HG03135 (cell line): ENCODE results near the gene CCDC185.

ENCODE experiments used
- ATAC-seq: cut with Tn5 transposase; IDR thresholded peaks from one replicate; pipeline ENCODE4 v1.9.1; 2021; ENCODE audit warnings: mild to moderate bottlenecking, moderate library complexity; ENCODE audit not compliant: unreplicated experiment

Gene CCDC185

DNA sequence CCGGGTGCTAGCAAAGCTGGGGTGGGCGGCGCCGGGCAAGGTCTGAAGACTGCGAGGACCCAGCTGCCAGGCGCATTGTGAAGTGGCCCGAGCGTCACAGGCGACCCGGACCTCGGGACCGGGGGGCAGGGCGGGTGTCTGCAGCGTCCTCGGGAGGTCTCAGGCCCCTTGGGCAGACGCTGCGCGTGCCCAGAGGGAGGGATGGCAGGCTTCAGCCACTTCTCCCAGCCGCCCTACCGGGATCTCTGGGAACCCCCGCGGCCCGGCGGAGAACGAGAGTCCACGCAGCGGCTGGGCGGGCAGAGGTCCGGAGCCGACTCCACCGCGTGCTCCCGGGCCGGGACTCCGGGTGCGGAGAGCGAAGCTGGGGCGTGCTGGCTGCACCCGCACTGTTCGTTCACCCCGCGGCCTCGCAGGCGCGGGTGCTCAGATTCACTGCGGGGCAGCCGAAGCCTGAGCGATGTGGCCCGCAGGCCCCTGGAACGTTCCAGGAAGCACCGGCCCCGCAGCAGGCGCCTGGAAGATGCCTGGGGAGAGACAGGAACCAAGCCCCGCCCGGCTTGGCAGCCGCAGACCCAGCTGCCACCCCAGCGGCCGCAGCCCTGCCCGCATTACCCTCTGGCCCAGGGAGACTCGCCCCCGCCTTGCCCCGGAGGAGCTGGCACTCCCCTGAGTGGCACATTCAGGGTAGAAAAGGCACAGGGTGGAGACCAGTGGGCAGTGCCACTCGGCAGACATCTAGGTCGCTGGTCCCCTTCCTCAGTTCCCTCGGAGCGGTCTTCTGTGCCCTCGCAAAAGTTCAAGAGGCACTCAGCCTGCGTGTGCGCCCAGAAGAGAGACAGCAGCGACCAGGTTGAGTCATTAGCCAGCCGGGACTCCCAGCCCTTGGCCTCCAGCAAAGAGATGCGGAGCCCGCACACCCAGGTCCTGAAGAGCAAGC lies at the start of gene CCDC185:
Gene CCDC185, plus strand, starts transcription at position 141 of the 940 bp plus-strand sequence. Its CDS starts 61 bp downstream, at position 202.
- ATAC-seq, result no peak

DNA sequence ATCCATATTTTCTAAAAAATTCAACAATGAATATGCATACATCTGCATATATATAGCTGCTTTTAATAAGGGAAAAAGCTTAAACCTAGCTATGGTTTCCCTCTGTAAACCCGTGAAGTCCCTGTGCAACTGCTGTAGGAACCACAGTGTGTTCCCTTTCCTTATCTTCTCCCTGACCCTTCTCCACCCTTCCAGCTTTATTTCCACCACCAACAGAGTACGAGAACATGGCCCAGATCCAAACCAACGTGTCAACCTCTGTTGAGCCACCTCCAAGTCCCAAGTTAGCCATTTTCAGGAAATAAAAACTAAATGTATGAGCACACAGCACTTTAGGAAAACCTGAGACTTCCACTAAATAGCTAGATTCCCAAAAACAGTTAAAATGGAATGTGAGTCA lies 49.5 kb upstream of the CCDC185 start:
- no peak for ATAC-seq

DNA sequence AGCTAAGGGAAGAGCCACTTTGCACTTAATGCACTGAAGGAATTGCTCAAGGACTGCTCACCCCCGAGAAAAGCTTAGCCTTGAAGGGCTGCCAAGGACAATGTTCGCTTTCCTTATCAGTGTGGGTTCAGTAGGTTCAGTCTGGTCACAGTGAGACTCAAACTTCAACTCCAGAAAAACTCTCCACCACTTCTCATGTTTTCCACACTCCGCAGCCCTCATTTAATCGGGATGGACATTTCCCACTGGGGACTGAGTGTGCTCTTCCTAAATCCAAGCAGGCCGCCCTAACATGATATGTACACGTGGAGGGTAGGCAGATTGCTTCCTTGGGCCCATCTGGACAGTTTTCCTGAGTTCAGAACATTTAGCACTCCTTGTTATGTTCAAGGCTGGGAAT lies 48.7 kb upstream of the CCDC185 start:
- no peak for ATAC-seq

DNA sequence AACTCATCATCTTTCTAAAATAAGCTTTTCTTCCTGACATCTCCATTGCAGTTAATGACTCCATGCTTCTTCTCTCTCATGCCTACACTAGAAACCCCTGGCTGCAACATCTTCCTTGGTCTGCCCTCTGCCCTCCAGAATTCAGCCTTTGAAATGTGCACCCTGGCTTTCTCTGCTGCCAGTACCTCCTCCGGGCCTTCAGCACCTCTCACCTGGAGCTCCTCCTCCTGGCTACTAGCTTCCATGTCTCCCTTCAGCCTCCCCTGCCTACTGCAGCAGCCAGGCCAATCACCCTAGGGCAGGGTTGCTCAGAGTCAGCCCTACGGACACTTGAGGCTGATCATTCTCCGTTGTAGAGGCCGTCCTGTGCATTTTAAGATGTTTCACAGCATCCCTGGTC lies 47.5 kb upstream of the CCDC185 start:
- no peak for ATAC-seq

DNA sequence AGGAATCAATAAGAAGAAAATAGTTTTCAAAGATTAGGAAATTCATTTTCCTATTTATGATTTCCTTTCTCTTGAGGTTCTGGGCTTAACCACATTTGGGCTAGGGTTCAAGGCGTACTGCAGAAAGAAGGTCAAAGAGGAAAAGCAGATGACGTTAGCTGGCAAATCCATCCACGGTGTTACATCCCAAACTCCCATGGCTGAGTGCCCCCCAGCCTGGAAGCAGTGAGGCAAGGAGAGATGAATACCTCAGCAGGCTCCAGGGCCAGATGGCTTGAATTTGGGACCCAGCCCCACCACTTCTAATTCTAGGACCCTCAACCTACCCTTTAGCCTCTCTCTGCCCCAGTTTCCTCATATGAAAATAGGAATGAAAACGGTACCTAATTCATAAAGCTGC lies 46.9 kb upstream of the CCDC185 start:
- ATAC-seq, result no peak

DNA sequence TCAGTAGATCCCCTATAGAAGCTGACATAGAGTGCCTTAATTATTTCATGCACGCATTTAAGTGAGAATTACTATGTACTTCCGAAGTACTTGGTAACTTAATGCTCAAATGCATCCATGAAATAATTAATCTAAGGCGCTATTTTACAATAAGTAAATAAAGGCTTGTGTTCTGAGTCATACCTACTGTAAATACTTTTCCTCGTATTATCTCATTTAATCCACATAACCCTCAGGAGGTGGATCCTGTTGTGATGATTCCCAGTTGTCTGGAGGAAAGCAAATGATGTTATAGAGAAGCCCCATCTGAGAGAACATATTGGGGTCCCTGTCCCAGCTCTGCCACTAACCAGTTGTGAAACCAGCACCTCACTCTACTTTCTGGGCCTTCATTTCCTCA lies 45.6 kb upstream of the CCDC185 start:
- ATAC-seq, result no peak

DNA sequence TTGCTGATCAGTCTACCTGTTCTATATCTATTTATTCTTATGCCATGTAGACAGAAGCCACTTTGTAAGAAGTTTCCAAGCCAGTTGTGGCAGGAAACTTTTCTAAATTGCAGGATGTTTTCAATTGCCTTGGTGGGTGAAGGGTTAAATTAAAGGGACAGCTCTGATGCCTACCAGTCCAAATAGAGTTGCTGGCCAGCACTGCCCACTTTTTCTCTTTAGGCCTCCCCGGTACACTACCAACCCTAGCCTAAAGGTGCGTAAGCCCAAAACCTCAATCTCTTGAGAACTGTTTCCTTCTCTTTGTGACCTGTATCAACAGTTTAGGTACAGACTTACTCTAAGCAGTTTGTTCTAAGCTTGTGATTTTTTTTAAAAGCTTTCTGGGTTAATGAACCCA lies 44.8 kb upstream of the CCDC185 start:
- ATAC-seq, result no peak

DNA sequence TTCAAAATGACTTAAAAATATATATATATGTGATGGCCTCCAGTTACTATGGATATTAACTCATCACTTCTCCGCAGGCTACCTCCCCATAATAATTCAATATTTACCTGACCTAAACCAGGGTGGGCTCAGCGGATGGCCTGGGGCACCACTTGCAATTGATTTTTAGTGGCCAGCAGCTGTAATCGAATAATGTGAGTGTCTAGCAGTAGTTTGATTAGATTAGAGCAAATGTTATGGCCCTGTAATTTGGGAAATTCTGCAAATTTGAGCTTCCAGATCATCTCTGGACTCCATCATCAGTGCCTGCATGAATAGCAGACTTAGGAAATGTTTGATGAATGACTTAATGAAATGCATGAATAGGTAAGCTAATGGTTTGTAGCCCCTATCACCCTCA lies 44.0 kb upstream of the CCDC185 start:
- ATAC-seq, result no peak

DNA sequence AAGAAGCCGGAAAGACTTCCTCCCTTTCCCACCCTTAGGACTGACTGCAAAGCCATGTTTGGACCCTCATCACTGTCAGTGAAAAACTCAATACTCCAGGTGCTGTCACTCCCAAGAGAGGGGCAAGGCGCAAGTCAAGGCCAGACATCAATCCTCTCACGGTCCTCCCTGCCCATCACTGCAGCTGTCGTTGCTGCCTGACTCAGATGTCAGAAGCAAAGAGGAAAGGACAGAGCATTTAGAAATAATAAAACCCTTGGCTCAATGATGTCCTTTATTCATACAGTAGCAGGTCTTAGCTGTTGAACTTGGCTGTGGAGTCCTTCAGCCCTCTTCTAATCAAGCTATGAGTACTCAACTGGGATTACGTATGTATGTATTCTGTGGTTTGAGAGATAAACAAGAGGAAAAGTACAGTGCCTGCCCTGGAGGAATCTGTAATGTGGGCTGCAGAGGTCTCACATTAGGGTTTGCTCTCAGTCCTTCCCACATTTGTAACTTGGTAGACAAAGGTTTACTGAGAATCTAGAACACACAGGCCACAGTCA lies 42.8 kb upstream of the CCDC185 start:
- no peak for ATAC-seq

DNA sequence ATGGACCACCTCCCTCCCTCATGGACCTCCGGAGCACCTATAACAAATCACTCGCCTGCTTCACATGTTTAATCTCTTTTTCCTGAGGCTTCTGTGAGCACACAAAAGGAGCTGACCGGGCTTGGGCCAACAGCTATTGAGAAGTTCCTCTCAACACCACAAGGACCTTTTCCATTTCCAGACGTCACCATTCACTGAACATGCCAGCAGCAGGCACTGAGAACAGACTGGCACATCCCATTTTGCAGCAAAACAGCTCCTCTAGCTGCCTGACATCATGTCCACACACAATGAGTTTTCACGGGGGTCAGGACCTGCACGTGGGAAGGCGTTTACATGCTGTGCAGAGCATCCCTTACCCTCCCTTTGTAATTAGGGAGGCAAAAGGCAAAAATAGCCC lies 40.3 kb upstream of the CCDC185 start:
- no peak for ATAC-seq

DNA sequence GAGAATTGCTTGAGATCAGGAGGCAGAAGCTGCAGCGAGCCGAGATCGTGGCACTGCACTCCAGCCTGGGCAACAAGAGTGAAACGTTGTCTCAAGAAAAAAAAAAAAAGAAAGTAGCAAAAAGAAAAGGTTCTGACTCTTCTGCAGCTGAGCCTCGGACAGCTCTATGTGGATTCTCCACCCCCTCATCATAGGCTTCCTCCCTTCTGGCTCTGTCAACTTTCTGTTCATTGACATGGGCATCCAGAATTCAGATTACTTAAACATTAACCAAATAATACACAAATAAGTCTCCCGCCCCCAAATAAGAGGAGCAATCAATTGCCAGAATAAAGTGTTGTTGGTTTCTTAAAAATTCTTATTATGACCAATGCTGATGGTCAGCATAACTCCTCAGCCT lies 39.3 kb upstream of the CCDC185 start:
- no peak for ATAC-seq

DNA sequence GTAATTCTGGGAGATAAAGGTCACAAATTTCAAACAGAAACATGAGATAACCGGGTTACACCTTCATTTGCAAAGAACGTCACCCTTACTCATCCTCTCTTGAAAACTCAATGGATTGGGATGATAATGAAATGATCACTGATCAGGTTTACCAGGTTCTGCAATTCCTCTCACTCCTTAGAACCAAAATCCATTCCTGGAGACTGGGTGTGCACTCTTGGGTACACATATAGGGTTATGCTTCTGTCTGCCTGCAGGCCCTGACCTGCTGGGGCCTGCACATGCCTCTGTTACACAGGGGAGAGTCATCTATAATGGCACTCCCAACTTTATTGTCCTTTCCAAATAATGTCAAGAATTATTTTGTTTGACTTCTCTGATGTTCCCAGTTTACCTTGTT lies 37.5 kb upstream of the CCDC185 start:
- no peak for ATAC-seq

DNA sequence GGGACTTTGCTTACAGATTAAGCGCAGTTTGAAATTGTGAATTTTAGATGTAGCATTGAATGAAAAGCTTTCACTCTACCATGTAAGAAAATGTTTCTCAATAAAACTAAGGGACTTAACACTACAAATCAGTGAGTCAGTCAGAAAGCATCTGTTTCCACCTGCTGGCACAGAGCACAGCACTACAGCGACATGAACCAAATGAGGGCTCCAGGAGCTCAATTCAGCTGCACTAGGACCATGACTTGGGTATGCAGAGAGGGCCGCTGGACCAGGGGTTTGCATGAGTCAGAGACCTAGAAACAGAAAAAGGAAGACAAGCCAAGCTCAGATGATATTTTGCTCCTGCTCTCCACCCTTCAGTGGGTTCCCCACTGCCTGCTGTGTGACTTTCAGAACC lies 34.4 kb upstream of the CCDC185 start:
- ATAC-seq, result no peak

DNA sequence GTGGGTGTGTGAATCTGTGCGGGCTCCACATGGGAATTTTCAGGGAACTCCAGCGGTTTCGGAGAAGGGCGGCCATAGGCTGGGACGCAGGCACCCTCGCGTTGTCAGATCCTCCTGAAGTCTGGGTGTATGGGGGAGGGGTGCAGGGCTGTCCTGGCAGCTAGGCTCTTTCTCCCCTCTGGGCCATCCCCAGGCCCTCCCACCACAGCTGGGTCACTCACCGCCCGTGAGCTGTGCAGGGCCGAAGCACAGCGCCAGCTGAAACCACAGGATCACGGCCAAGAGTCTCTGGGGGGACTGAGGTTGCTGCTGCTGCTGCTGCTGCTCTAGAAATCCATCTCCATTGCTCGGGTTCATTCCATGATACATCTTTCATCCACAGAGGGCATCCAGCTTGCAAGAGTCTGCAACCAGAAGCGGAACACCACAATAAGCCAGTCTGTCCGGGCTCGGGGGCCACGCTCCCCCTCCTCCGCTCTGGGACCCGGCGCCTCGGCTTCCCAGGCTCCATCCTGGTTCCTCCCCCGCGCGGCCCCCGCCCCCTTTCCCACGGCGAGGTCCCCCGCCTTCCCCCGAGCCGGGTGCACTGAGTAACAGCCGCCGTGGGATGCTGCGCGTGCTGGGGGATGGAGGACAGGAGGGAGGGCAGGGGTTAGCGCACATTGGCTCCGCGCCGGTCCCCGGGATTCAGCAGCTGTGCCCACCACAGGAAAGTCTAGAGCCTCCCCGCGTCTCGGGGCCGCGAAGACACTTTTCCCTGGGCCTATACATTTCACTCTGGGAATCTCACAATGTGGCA lies 30.0 kb upstream of the CCDC185 start:
- no peak for ATAC-seq

DNA sequence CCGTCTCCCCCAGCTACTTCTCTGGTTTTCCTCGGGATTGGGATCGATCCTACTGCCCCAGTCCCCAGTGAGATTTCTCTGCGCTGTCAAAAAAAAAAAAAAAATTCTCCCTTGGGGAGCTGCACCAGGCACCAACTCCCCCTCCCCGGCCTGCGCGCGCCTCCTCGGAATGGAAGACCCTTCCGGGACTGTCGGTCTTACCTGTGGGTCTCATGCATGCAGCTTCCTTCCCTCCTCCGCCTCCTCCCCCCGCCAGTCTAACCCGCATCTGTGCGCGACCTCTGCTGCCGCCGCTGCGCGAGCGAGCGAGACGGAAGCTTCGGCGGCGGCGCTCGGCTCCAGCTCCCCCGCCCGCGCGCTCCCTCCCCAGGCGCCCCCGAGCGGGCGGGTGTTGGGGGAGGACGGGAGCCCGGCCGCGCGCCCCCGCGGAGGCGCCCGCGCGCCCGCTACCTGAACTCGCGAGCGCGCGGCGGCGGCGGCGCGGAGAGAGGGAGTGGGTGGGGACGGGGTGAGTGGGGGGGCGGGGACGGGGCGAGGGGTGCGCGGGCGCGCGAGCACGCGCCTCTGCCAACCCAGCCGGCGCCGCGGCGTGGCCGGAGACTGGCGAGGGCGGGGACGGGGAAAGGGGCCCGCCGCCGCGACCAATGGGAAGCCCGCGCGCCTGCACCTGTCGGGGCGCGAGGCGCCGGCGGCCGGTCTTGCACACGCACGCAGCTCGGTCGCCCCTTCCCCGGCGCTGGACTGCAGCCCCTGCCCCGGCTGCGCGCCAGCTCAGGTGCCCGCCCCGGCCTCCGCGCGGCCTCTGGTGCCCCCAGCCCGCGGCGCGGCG lies 29.1 kb upstream of the CCDC185 start, which contains the start of gene SUSD4:
Gene SUSD4, minus strand, starts transcription at position 321 of the 829 bp plus-strand sequence. CDS start 751 bp downstream, outside the sequence.
- ATAC-seq, result no peak

DNA sequence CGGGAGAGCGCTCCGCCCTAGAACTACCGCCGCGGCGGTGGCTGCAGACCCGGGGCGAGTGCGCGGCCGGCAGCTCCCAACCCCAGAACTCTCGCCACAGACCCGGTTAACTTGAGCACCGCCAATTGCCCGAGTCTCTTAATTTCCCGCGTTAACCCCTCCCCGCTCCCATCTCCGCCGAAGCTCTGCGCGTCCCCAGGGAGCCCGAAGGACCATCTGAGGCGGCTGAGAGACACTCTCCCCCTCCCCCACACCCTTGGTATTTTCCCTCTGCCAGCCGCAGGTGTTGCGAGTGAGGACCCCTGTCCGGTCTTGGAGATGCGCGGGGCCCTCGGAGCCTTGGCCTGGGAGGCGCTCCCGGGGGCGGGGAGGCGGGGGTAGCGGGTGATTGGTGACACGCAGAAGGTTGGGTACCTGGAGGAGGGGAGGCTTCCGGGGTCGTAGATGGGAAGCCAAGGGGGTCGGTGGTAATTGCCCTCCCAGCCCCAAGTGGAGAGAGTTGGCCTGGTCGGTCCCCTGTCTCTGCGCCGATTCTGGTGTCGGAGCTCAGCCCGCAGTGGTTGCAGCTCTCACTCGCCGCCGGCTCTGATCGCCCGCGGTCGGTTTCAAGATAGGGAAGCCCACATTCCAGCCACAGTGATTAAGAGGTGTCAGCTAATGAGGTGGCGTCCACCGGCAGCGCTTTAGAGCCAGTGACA lies 28.4 kb upstream of the CCDC185 start:
- no peak for ATAC-seq

DNA sequence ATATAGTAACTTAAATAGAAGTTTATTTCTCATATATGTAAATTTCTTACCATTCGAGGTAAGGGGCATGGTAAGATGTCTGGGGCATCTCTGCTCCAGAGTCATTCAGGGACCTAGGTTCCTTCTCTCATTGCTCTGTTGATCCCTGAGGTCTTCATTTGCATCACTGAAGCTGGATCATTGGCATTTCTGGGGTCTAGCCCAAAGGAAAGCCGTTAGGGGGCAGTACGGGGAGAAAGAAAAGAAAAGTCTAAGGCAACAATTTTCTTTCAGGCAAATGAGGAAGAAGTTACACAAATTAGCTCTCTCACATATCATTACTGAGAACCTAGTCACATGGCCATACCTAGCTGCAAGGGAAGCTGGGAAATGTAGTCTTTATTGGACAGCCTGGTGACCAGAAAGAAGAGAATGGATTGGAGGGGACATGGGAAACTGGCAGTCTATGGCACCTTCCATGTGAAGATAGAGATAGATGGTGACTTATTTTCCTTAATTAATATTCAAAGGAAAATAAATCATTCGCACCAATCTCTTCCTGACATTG lies 19.1 kb upstream of the CCDC185 start:
- ATAC-seq, result no peak

DNA sequence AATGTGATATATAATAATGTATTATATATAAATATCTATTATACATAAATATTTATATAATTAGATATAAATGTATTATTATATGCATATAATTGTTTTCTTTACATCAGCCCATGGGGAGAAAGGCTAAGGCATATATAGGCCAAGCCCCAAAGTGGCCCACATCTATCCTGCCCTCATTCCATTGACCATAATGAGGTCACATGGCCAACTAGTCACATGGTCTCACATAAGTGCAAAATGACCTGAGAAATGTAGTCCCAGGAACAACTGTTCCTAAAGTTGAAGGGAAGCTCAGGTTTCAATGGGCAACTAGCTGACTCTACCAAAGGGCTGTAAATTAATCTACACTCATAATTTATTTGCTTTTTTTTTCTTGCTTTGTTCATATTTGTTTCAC lies 14.5 kb upstream of the CCDC185 start:
- no peak for ATAC-seq

DNA sequence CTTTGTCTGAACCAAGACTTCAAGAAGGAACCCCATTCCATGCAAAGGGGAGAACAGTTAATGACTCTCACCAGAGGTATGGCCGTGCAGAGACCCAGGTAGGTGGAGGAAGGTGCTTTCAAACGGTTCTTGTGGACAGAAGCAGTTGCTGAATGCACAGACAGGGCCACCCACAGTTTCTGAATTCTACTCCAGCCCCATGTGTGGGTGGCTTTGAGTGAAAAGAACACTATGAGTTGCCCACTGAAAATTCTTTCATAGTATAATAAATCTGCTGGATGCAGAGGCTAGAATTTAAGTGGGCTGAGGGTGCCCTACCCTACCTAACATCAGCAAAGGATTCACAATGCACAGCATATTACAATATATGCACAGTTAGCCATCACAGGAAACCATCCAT lies 7.2 kb upstream of the CCDC185 start:
- no peak for ATAC-seq

DNA sequence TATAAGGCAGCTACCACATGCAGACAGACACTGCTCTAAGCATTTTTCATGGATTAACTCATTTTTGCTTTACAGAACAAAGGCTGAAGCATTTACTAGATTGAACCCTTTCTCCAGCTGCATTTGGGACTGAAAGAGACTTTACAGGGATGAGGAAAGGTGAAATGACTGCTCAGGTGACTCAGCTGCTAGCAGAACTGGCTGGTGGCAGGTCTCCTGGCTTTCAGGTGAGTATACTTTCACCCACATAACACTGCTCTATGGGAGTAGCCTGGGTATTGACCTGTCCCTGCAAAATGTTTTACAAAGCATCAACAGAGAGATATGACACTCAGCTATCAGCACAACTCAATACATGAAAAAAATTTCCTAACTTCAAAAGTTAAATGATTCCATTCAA lies 2.6 kb upstream of the CCDC185 start:
- no peak for ATAC-seq
